ENCODE measurements around the gene DOCK10.

- TF ChIP-seq, protein P1, sequence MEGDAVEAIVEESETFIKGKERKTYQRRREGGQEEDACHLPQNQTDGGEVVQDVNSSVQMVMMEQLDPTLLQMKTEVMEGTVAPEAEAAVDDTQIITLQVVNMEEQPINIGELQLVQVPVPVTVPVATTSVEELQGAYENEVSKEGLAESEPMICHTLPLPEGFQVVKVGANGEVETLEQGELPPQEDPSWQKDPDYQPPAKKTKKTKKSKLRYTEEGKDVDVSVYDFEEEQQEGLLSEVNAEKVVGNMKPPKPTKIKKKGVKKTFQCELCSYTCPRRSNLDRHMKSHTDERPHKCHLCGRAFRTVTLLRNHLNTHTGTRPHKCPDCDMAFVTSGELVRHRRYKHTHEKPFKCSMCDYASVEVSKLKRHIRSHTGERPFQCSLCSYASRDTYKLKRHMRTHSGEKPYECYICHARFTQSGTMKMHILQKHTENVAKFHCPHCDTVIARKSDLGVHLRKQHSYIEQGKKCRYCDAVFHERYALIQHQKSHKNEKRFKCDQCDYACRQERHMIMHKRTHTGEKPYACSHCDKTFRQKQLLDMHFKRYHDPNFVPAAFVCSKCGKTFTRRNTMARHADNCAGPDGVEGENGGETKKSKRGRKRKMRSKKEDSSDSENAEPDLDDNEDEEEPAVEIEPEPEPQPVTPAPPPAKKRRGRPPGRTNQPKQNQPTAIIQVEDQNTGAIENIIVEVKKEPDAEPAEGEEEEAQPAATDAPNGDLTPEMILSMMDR (IDR thresholded peaks at IDR 0.05): no peak
- no peak for TF ChIP-seq TCF7L2 (IDR thresholded peaks at IDR 0.05; ENCODE audit: low read depth, low read length)
- TF ChIP-seq REST (IDR thresholded peaks at IDR 0.05; ENCODE audit: insufficient read depth in 1 of 2, low read depth in 2 of 2, low read length in 1 of 2): no peak
- no peak for TF ChIP-seq POLR2AphosphoS5 (IDR thresholded peaks at IDR 0.05; ENCODE audit: low read depth, low read length)
- no peak for TF ChIP-seq SIN3A (IDR thresholded peaks at IDR 0.05; ENCODE audit: borderline replicate concordance, insufficient read depth, low read depth, low read length)
Measured at GRCh38 chr2:225032246-225032645, 10.0 kb downstream of the DOCK10 start.

Data from Panc1 (cell line).